H9 (cell line): ENCODE measurements around the gene TRABD2B. TPM values are rescaled to one million over a fixed set of nuclear protein-coding genes. Genes with fewer than 3 reads are reported as not detected.

ENCODE experiments used
- DNase-seq: peaks from one replicate; pipeline ENCODE4 v3.0.0-alpha.2; 2017
- H2AFZ ChIP-seq: one replicate; pipeline ENCODE4 v1.6.1; 2013; ENCODE audit warnings: mild to moderate bottlenecking, low read length, control low read depth, moderate library complexity
- H2AK5ac ChIP-seq: 2 replicates; pipeline ENCODE4 v1.6.1; 2013; ENCODE audit warnings: low read length, control low read depth, mixed read lengths; ENCODE audit not compliant: insufficient read length
- H2BK120ac ChIP-seq: one replicate; pipeline ENCODE4 v1.6.1; 2013; ENCODE audit warnings: low read depth, mild to moderate bottlenecking, low read length, control low read depth, inconsistent platforms; ENCODE audit not compliant: poor library complexity, severe bottlenecking
- H2BK12ac ChIP-seq: 2 replicates; pipeline ENCODE4 v1.6.1; 2013; ENCODE audit warnings: low read length, control low read depth, mixed read lengths, low read depth; ENCODE audit not compliant: insufficient read length
- H2BK15ac ChIP-seq: 2 replicates; pipeline ENCODE4 v1.6.1; 2013; ENCODE audit warnings: low read depth, low read length, control low read depth
- H2BK20ac ChIP-seq: one replicate; pipeline ENCODE4 v1.6.1; 2013; ENCODE audit warnings: low read depth, mild to moderate bottlenecking, low read length, control low read depth, inconsistent platforms; ENCODE audit not compliant: poor library complexity, severe bottlenecking
- H2BK5ac ChIP-seq: 2 replicates; pipeline ENCODE4 v1.6.1; 2013; ENCODE audit warnings: low read length, control low read depth, mixed read lengths; ENCODE audit not compliant: insufficient read length
- H3K14ac ChIP-seq: 2 replicates; pipeline ENCODE4 v1.6.1; 2013; ENCODE audit warnings: low read length, control low read depth; ENCODE audit not compliant: insufficient read depth
- H3K18ac ChIP-seq: 2 replicates; pipeline ENCODE4 v1.6.1; 2013; ENCODE audit warnings: low read depth, mild to moderate bottlenecking, mixed read lengths, low read length, control low read depth; ENCODE audit not compliant: insufficient read length
- H3K23ac ChIP-seq: 2 replicates; pipeline ENCODE4 v1.6.1; 2013; ENCODE audit warnings: low read length, control low read depth, mixed read lengths, low read depth; ENCODE audit not compliant: insufficient read length
- H3K23me2 ChIP-seq: 2 replicates; pipeline ENCODE4 v1.6.1; 2013; ENCODE audit warnings: low read depth, mild to moderate bottlenecking, mixed read lengths, low read length, control low read depth; ENCODE audit not compliant: insufficient read length, poor library complexity, severe bottlenecking
- H3K27ac ChIP-seq: 2 replicates; pipeline ENCODE4 v1.5.1; 2013; ENCODE audit warnings: low read length, control low read depth, mixed read lengths, low read depth; ENCODE audit not compliant: insufficient read length
- H3K27me3 ChIP-seq: 2 replicates; pipeline ENCODE4 v1.6.1; 2013; ENCODE audit warnings: low read length, control low read depth, inconsistent platforms; ENCODE audit not compliant: insufficient read depth
- H3K4ac ChIP-seq: 2 replicates; pipeline ENCODE4 v1.6.1; 2013; ENCODE audit warnings: low read depth, mild to moderate bottlenecking, control low read depth, inconsistent platforms, low read length, moderate library complexity
- H3K4me1 ChIP-seq: 2 replicates; pipeline ENCODE4 v1.6.1; 2013; ENCODE audit warnings: low read length, control low read depth, inconsistent platforms; ENCODE audit not compliant: insufficient read depth
- H3K4me2 ChIP-seq: 2 replicates; pipeline ENCODE4 v1.6.1; 2013; ENCODE audit warnings: low read length, control low read depth, mixed read lengths; ENCODE audit not compliant: insufficient read length, insufficient read depth
- H3K56ac ChIP-seq: 2 replicates; pipeline ENCODE4 v1.6.1; 2013; ENCODE audit warnings: low read depth, mild to moderate bottlenecking, mixed read lengths, low read length, control low read depth; ENCODE audit not compliant: insufficient read length
- H3K79me1 ChIP-seq: 2 replicates; pipeline ENCODE4 v1.6.1; 2013; ENCODE audit warnings: low read depth, mild to moderate bottlenecking, moderate library complexity, low read length, control low read depth, inconsistent platforms; ENCODE audit not compliant: insufficient read depth, poor library complexity, severe bottlenecking
- H3K79me2 ChIP-seq: 2 replicates; pipeline ENCODE4 v1.6.1; 2013; ENCODE audit warnings: low read length, control low read depth, inconsistent platforms; ENCODE audit not compliant: insufficient read depth
- H3K9ac ChIP-seq: 2 replicates; pipeline ENCODE4 v1.6.1; 2013; ENCODE audit warnings: low read length, control low read depth, mixed read lengths; ENCODE audit not compliant: insufficient read length; ENCODE audit errors: extremely low read depth
- H3K9me3 ChIP-seq: one replicate; pipeline ENCODE4 v1.6.1; 2013; ENCODE audit warnings: low read depth, low read length, inconsistent platforms; ENCODE audit not compliant: control insufficient read depth
- H3T11ph ChIP-seq: one replicate; pipeline ENCODE4 v1.6.1; 2013; ENCODE audit warnings: mild to moderate bottlenecking, low read length, control low read depth, inconsistent platforms
- H4K20me1 ChIP-seq: one replicate; pipeline ENCODE4 v1.6.1; 2013; ENCODE audit not compliant: control insufficient read depth, insufficient read length, insufficient read depth
- H4K5ac ChIP-seq: 2 replicates; pipeline ENCODE4 v1.6.1; 2013; ENCODE audit warnings: low read depth, mild to moderate bottlenecking, mixed read lengths, low read length, control low read depth; ENCODE audit not compliant: insufficient read length
- H4K8ac ChIP-seq: replicated peaks from 2 replicates; pipeline ENCODE4 v1.6.1; 2013; ENCODE audit warnings: low read length, control low read depth, mixed read lengths, low read depth; ENCODE audit not compliant: insufficient read length
- H4K91ac ChIP-seq: 2 replicates; pipeline ENCODE4 v1.6.1; 2013; ENCODE audit warnings: low read depth, mild to moderate bottlenecking, moderate library complexity, mixed read lengths, low read length, control low read depth; ENCODE audit not compliant: insufficient read length
- H3K27ac Mint-ChIP-seq, 3 experiments: 2 replicates in 2 of 3; 3 replicates in 1 of 3; pipeline ENCODE4 v1.8.0; 2020 to 2021; ENCODE audit warnings: mixed read lengths in 3 of 3, mild to moderate bottlenecking in 1 of 3, moderate library complexity in 1 of 3
- H3K27me3 Mint-ChIP-seq: 2 replicates; pipeline ENCODE4 v1.8.0; 2021; ENCODE audit warnings: low read depth, mild to moderate bottlenecking, moderate library complexity, mixed read lengths
- H3K36me3 Mint-ChIP-seq, 3 experiments: 2 replicates in 2 of 3; 3 replicates in 1 of 3; pipeline ENCODE4 v1.8.0; 2020 to 2021; ENCODE audit warnings: low read depth in 3 of 3, mixed read lengths in 3 of 3; ENCODE audit not compliant: insufficient read depth in 1 of 3
- H3K4me1 Mint-ChIP-seq, 2 experiments: 2 replicates each; pipeline ENCODE4 v1.8.0; 2020; ENCODE audit warnings: mixed read lengths in 2 of 2
- H3K4me3 Mint-ChIP-seq, 2 experiments: 2 replicates in 1 of 2; 3 replicates in 1 of 2; pipeline ENCODE4 v1.8.0; 2020 to 2021; ENCODE audit warnings: mild to moderate bottlenecking in 2 of 2, mixed read lengths in 2 of 2, moderate library complexity in 1 of 2
- H3K9me3 Mint-ChIP-seq, 2 experiments: 2 replicates in 1 of 2; 3 replicates in 1 of 2; pipeline ENCODE4 v1.8.0; 2020; ENCODE audit warnings: mild to moderate bottlenecking in 2 of 2, mixed read lengths in 2 of 2, moderate library complexity in 1 of 2
- CTCF ChIP-seq: fragments of 200-600 bp; sonication (generic); conservative IDR thresholded peaks from 3 replicates; pipeline ENCODE4 v1.8.0; 2021; ENCODE audit warnings: antibody characterized with exemption, mild to moderate bottlenecking
- WGBS: extraction: QIAGEN DNeasy Blood & Tissue Kit; methylation state at CpG from one replicate; pipeline ENCODE4 v1.1.7; 2013; ENCODE audit warnings: missing lambda C conversion rate, low lambda C conversion rate, mixed read lengths; ENCODE audit not compliant: insufficient read length; ENCODE audit errors: extremely low coverage; 5-methylcytosine and 5-hydroxymethylcytosine counted together
- total RNA-seq: library from RNA; stranded (reverse); gene quantifications from 2 replicates; pipeline ENCODE4 v1.2.1, GENCODE V29; 2021

The TRABD2B gene
- total RNA-seq, 1 experiment from 2014 or later = 2.3 TPM

GRCh38 chr1:47887475-47888293 lies 109.5 kb downstream of the TRABD2B start:
- DNase-seq = no peak
- Histone ChIP-seq H3K14ac (no peak overlapping the region), H3K27ac (no peak overlapping the region), H2BK120ac (no peak overlapping the region), H2BK20ac (no peak overlapping the region), H2BK15ac (no peak overlapping the region), H2BK12ac (no peak overlapping the region), H3T11ph (no peak overlapping the region), H2AK5ac (no peak overlapping the region), H3K18ac (no peak overlapping the region), H3K4me1 (no peaks in the 10 kb centered on the region; the same call in 1 of the 2 replicates), H4K5ac (no peak overlapping the region), H3K79me2 (no peaks in the 10 kb centered on the region), H4K20me1 (no peaks in the 10 kb centered on the region), H3K4ac (no peak overlapping the region), H2AFZ (no peak overlapping the region), H2BK5ac (no peak overlapping the region), H3K23ac (no peak overlapping the region), H3K79me1 (no peaks in the 10 kb centered on the region), H3K9me3 (no peaks in the 10 kb centered on the region), H3K23me2 (no peaks in the 10 kb centered on the region), H3K4me2 (no peak overlapping the region), H3K56ac (no peak overlapping the region), H4K8ac (no peak overlapping the region), H4K91ac (no peak overlapping the region), H3K27me3 (no peaks in the 10 kb centered on the region), H3K9ac (no peak overlapping the region)
- Mint-ChIP-seq H3K4me1 (peaks cover 8% of the 10 kb centered on the region in 2 experiments), H3K36me3 (no peaks in the 10 kb centered on the region), H3K27ac (no peak overlapping the region; a peak in 1 of 7 replicates), H3K9me3 (no peaks in the 10 kb centered on the region), H3K4me3 (no peak overlapping the region), H3K27me3 (peaks cover 1% of the 10 kb centered on the region; the same call in 1 of the 2 replicates)
- WGBS = no CpG with 5 or more reads among the region's 16 CpGs
- TF ChIP-seq CTCF = no peak
